MG63 (cell line): ENCODE measurements around the gene LRRC37A3. TPM values are rescaled to one million over a fixed set of nuclear protein-coding genes. Genes with fewer than 3 reads are reported as not detected.
A peak's percentile ranks its signal among the peaks of the same experiment; 100 is the strongest.
"Not testable (repeated sequence)": the region's sequence is repeated elsewhere in the genome, so short reads cannot be mapped to it uniquely, and the experiment has no call there.

Source experiments
- DNase-seq: peaks from one replicate; pipeline ENCODE4 v3.0.0-alpha.2; 2020
- H3K27me3 ChIP-seq: fragments of 250-450 bp; sonication (Bioruptor Pico); 2 replicates; pipeline ENCODE4 v1.5.1; 2020; ENCODE audit warnings: mild to moderate bottlenecking, moderate library complexity
- H3K36me3 ChIP-seq: fragments of 250-450 bp; sonication (Bioruptor Pico); 2 replicates; pipeline ENCODE4 v1.5.1; 2020; ENCODE audit warnings: mild to moderate bottlenecking, moderate library complexity
- H3K4me3 ChIP-seq: fragments of 250-450 bp; sonication (Bioruptor Pico); 2 replicates; pipeline ENCODE4 v1.5.1; 2020; ENCODE audit warnings: mild to moderate bottlenecking, moderate library complexity
- H3K9me3 ChIP-seq: fragments of 250-450 bp; sonication (Bioruptor Pico); 2 replicates; pipeline ENCODE4 v1.5.1; 2020; ENCODE audit warnings: mild to moderate bottlenecking, moderate library complexity
- total RNA-seq: library from RNA; depleted of rRNA; stranded (reverse); fragments of >200 nt; shearing (Covaris generic); gene quantifications from 2 replicates; pipeline ENCODE4 v1.2.3, GENCODE V29; 2014; ENCODE audit warnings: low replicate concordance; rRNA removed

Gene LRRC37A3
- 4.0 and 6.1 TPM in 2 replicates for total RNA-seq

- peak within 1 kb of the TSS; percentile 72 for H3K4me3 ChIP-seq
- not testable (repeated sequence) for H3K36me3 ChIP-seq, H3K9me3 ChIP-seq, H3K27me3 ChIP-seq
- DNase-seq = peak; percentile 97
These were observed at the start of gene LRRC37A3 for GRCh38 chr17:64919289-64920025. TSS of gene LRRC37A3 (minus strand) at chr17:64919478. CDS start at chr17:64897257, 22,221 bp downstream.

GRCh38 chr17:64965873-64966287, 46.6 kb upstream of the LRRC37A3 start:
- not testable (repeated sequence) for H3K36me3 ChIP-seq, H3K27me3 ChIP-seq, H3K9me3 ChIP-seq
- DNase-seq = peak; percentile 88
- H3K4me3 ChIP-seq = peak overlapping the region; percentile 44

- not testable (repeated sequence) for H3K27me3 ChIP-seq, H3K9me3 ChIP-seq
These were observed 46.1 kb upstream of the LRRC37A3 start for GRCh38 chr17:64965256-64965872.

GRCh38 chr17:64964796-64965195, 45.5 kb upstream of the LRRC37A3 start:
- no peak for DNase-seq
- Histone ChIP-seq H3K9me3 (no peaks in the 10 kb centered on the region), H3K27me3 (no peaks in the 10 kb centered on the region), H3K4me3 (no peak overlapping the region), H3K36me3 (no peaks in the 10 kb centered on the region)

More at GRCh38 chr17:64965256-64965872, 46.1 kb upstream of the LRRC37A3 start:
- peak overlapping the region; percentile 44 for H3K4me3 ChIP-seq
- not testable (repeated sequence) for H3K36me3 ChIP-seq, DNase-seq

- DNase-seq = peak; percentile 23
- H3K27me3 ChIP-seq, H3K9me3 ChIP-seq, H3K36me3 ChIP-seq, H3K4me3 ChIP-seq: not testable (repeated sequence)
These were observed 44.5 kb upstream of the LRRC37A3 start for GRCh38 chr17:64963814-64964213.

GRCh38 chr17:64961563-64962378, 42.5 kb upstream of the LRRC37A3 start:
- DNase-seq = peak; percentile 41
- not testable (repeated sequence) for H3K27me3 ChIP-seq, H3K36me3 ChIP-seq, H3K9me3 ChIP-seq
- H3K4me3 ChIP-seq = 0 out of 2 replicates have a peak overlapping the region, but pooled peaks have one; percentile 5

GRCh38 chr17:64951877-64952276, 32.6 kb upstream of the LRRC37A3 start:
- Histone ChIP-seq H3K4me3 (no peak overlapping the region), H3K36me3 (no peaks in the 10 kb centered on the region), H3K9me3 (no peaks in the 10 kb centered on the region), H3K27me3 (no peaks in the 10 kb centered on the region)
- no peak for DNase-seq

- H3K27me3 ChIP-seq = no peaks in the 10 kb centered on the region
- H3K36me3 ChIP-seq = no peaks in the 10 kb centered on the region
- H3K4me3 ChIP-seq = no peak overlapping the region
- DNase-seq = peak; percentile 80
- no peaks in the 10 kb centered on the region for H3K9me3 ChIP-seq
These were observed 31.6 kb upstream of the LRRC37A3 start for GRCh38 chr17:64950871-64951270.

GRCh38 chr17:64947152-64947551, 27.9 kb upstream of the LRRC37A3 start:
- H3K4me3 ChIP-seq = no peak overlapping the region
- no peak for DNase-seq
- H3K9me3 ChIP-seq = no peaks in the 10 kb centered on the region
- H3K27me3 ChIP-seq = no peaks in the 10 kb centered on the region
- no peaks in the 10 kb centered on the region for H3K36me3 ChIP-seq

GRCh38 chr17:64941761-64942160, 22.5 kb upstream of the LRRC37A3 start:
- H3K4me3 ChIP-seq = no peak overlapping the region
- H3K9me3 ChIP-seq = no peaks in the 10 kb centered on the region
- no peaks in the 10 kb centered on the region for H3K36me3 ChIP-seq
- DNase-seq = no peak
- H3K27me3 ChIP-seq = no peaks in the 10 kb centered on the region

- DNase-seq = no peak
- no peaks in the 10 kb centered on the region for H3K36me3 ChIP-seq
- no peaks in the 10 kb centered on the region for H3K9me3 ChIP-seq
- no peaks in the 10 kb centered on the region for H3K27me3 ChIP-seq
- H3K4me3 ChIP-seq = no peak overlapping the region
These were observed 21.8 kb upstream of the LRRC37A3 start for GRCh38 chr17:64941045-64941444.

- no peaks in the 10 kb centered on the region for H3K27me3 ChIP-seq
- no peak overlapping the region for H3K4me3 ChIP-seq
- no peak for DNase-seq
- H3K36me3 ChIP-seq = no peaks in the 10 kb centered on the region
- no peaks in the 10 kb centered on the region for H3K9me3 ChIP-seq
These were observed 20.8 kb upstream of the LRRC37A3 start for GRCh38 chr17:64940055-64940454.

GRCh38 chr17:64938925-64939474, 19.7 kb upstream of the LRRC37A3 start:
- no peak overlapping the region for H3K4me3 ChIP-seq
- no peaks in the 10 kb centered on the region for H3K36me3 ChIP-seq
- DNase-seq = peak; percentile 33
- no peaks in the 10 kb centered on the region for H3K27me3 ChIP-seq
- no peaks in the 10 kb centered on the region for H3K9me3 ChIP-seq

GRCh38 chr17:64938290-64938689, 19.0 kb upstream of the LRRC37A3 start:
- Histone ChIP-seq H3K27me3 (no peaks in the 10 kb centered on the region), H3K4me3 (no peak overlapping the region), H3K9me3 (no peaks in the 10 kb centered on the region), H3K36me3 (no peaks in the 10 kb centered on the region)
- no peak for DNase-seq

- H3K4me3 ChIP-seq = no peak overlapping the region
- no peaks in the 10 kb centered on the region for H3K9me3 ChIP-seq
- no peaks in the 10 kb centered on the region for H3K27me3 ChIP-seq
- no peak for DNase-seq
- no peaks in the 10 kb centered on the region for H3K36me3 ChIP-seq
These were observed 16.8 kb upstream of the LRRC37A3 start for GRCh38 chr17:64936117-64936516.

- H3K9me3 ChIP-seq, H3K4me3 ChIP-seq, H3K36me3 ChIP-seq, H3K27me3 ChIP-seq, DNase-seq: not testable (repeated sequence)
These were observed 15.1 kb upstream of the LRRC37A3 start for GRCh38 chr17:64934284-64934778.

- H3K27me3 ChIP-seq, H3K36me3 ChIP-seq, H3K4me3 ChIP-seq, DNase-seq, H3K9me3 ChIP-seq: not testable (repeated sequence)
These were observed 13.6 kb upstream of the LRRC37A3 start for GRCh38 chr17:64932850-64933249.
